Measurements from ENCODE around the gene PET117. TPM values are rescaled to one million over a fixed set of nuclear protein-coding genes. Genes with fewer than 3 reads are reported as not detected.
A peak's percentile ranks its signal among the peaks of the same experiment; 100 is the strongest.

PET117 gene
- total and polyA plus RNA-seq, 2 donors (not counting 3 experiments of a cell fraction or from before 2014, with no cell fraction given), result 4.6 to 11.4 TPM

- Histone ChIP-seq H3K27me3 (ENCODE audit: control insufficient read depth in 2 of 2, insufficient read depth in 2 of 2, low read length in 2 of 2) (peaks cover 0 to 3% of the 10 kb centered on the region in 2 experiments), H3K4me1 (ENCODE audit: control insufficient read depth, extremely low read depth, insufficient read depth, low read length) (peaks cover 11% of the 10 kb centered on the region), H4K20me1 (replicated peaks; ENCODE audit: control insufficient read depth, extremely low read depth, insufficient read depth, low read length) (no peaks in the 10 kb centered on the region), H3K4me2 (ENCODE audit: insufficient read depth, low read length) (peak overlapping the region; percentile 95), H3K79me2 (ENCODE audit: control insufficient read depth, insufficient read depth, low read length) (peaks cover 21% of the 10 kb centered on the region), H3K9me3 (replicated peaks; ENCODE audit: control insufficient read depth, insufficient read depth, low read length) (no peaks in the 10 kb centered on the region), H3K36me3 (ENCODE audit: control insufficient read depth in 2 of 2, extremely low read depth in 1 of 2, insufficient read depth in 2 of 2, low read length in 2 of 2) (peaks cover 3 to 6% of the 10 kb centered on the region in 2 experiments), H2AFZ (ENCODE audit: low read depth, low read length) (peak overlapping the region; percentile 96), H3K4me3 (replicated peaks in 1 of 3; ENCODE audit: insufficient read depth in 1 of 3, low read depth in 1 of 3, low read length in 3 of 3) (peak overlapping the region; percentile 73 to 86 (median 81)), H3K9me1 (replicated peaks; ENCODE audit: control insufficient read depth, extremely low read depth, insufficient read depth, low read length) (no peaks in the 10 kb centered on the region), H3K27ac (ENCODE audit: insufficient read depth, low read depth, low read length) (no peak overlapping the region), H3K9ac (replicated peaks; ENCODE audit: extremely low read depth, insufficient read depth, low read length) (peak overlapping the region; percentile 74)
- CTCF ChIA-PET, result interaction anchor here (0.8 to 1.2 kb wide), 3 partner anchors 8 to 1490 kb away, joined by 3 read pairs; no protein-coding TSS in a partner anchor
- BruUV-seq (replicated peaks), result TSS peak; percentile 41
- POLR2A ChIA-PET, result interaction anchor here (0.6 to 0.8 kb wide), 2 partner anchors 86 to 486 kb away, joined by 3 to 5 read pairs; no protein-coding TSS in a partner anchor
- dilution Hi-C loops (cut with MboI; ENCODE audit: extremely low pct_ligation_motif_present, low sequenced_read_pairs), result no loop called here
- no peak for TF ChIP-seq MAX (IDR thresholded peaks at IDR 0.05; ENCODE audit: insufficient read depth, insufficient read length)
- no peak for TF ChIP-seq CTCF (IDR thresholded peaks at IDR 0.05; ENCODE audit: extremely low read depth in 1 of 2, insufficient read depth in 1 of 2, low read depth in 1 of 2, low read length in 2 of 2)
- TF ChIP-seq JUN (IDR thresholded peaks at IDR 0.05; ENCODE audit: borderline replicate concordance, insufficient read depth, insufficient read length, low read depth), result no peak
- TF ChIP-seq GATA2 (IDR thresholded peaks at IDR 0.05; ENCODE audit: insufficient read depth, insufficient read length, low read depth, low read length), result no peak
- TF ChIP-seq POLR2A (IDR thresholded peaks at IDR 0.05; ENCODE audit: low read depth, low read length), result no peak
- no peak for TF ChIP-seq FOS (IDR thresholded peaks at IDR 0.05; ENCODE audit: borderline replicate concordance, insufficient read depth, low read length)
- TF ChIP-seq POLR2AphosphoS5 (IDR thresholded peaks at IDR 0.05; ENCODE audit: insufficient read depth, low read depth, low read length), result no peak
- no peak for TF ChIP-seq EZH2 (IDR thresholded peaks at IDR 0.05; ENCODE audit: borderline replicate concordance, low read depth, low read length, severe bottlenecking)
- TF ChIP-seq MYC (IDR thresholded peaks at IDR 0.05; ENCODE audit: low read depth, low read length), result no peak
- FAIRE-seq (no peak), DNase-seq (ENCODE audit: low read depth, low spot score) (peak; percentile 6)
- intact Hi-C loops (cut with micrococcal nuclease), result loop anchor here (5.0 to 10.0 kb wide), 4 partner anchors 83 to 448 kb away; partner anchors contain the start of genes DTD1, DZANK1, MGME1 and POLR3F
These were observed 1.2 kb downstream of the PET117 start for GRCh38 chr20:18138639-18139583.

Measured in endothelial cell of umbilical vein (primary cell).